ENCODE data around the gene CACNA2D4.

The CACNA2D4 gene

DNA sequence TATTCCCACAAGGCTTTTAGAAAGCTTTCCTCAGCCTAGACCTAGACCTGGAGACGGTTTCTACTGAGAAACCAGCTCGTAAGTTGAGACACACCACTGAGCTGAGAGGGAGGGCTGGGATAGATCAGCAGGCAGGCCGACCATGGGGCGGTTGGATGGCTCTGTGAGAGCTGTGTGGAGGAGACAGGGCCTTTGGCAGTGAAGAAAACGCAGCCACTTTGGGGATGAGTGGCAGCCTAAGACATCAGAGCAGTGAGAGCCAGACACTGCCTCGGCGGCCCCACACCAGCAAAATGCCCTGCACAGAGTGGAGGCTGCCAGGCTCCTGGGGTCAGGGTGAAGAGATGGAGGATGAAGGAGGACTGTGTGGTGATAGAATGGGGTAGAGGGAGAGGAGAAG is 46.0 kb downstream of the CACNA2D4 start:
- Histone ChIP-seq H3K4me2 (ENCODE audit: low read length) (no peak overlapping the region), H3K79me2 (no peaks in the 10 kb centered on the region), H3K27ac (no peak overlapping the region), H3K4me1 (no peaks in the 10 kb centered on the region), H3K9me3 (ENCODE audit: control insufficient read depth, low read length) (no peaks in the 10 kb centered on the region), H3K4me3 (ENCODE audit: low read depth, low read length) (no peak overlapping the region), H3K36me3 (ENCODE audit: control insufficient read depth, insufficient read depth, low read length) (no peaks in the 10 kb centered on the region), H2AFZ (no peak overlapping the region), H3K27me3 (ENCODE audit: control insufficient read depth, insufficient read depth, low read length) (no peaks in the 10 kb centered on the region), H3K9ac (no peak overlapping the region)
- TF ChIP-seq, protein P1, sequence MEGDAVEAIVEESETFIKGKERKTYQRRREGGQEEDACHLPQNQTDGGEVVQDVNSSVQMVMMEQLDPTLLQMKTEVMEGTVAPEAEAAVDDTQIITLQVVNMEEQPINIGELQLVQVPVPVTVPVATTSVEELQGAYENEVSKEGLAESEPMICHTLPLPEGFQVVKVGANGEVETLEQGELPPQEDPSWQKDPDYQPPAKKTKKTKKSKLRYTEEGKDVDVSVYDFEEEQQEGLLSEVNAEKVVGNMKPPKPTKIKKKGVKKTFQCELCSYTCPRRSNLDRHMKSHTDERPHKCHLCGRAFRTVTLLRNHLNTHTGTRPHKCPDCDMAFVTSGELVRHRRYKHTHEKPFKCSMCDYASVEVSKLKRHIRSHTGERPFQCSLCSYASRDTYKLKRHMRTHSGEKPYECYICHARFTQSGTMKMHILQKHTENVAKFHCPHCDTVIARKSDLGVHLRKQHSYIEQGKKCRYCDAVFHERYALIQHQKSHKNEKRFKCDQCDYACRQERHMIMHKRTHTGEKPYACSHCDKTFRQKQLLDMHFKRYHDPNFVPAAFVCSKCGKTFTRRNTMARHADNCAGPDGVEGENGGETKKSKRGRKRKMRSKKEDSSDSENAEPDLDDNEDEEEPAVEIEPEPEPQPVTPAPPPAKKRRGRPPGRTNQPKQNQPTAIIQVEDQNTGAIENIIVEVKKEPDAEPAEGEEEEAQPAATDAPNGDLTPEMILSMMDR (IDR thresholded peaks at IDR 0.05): no peak

DNA sequence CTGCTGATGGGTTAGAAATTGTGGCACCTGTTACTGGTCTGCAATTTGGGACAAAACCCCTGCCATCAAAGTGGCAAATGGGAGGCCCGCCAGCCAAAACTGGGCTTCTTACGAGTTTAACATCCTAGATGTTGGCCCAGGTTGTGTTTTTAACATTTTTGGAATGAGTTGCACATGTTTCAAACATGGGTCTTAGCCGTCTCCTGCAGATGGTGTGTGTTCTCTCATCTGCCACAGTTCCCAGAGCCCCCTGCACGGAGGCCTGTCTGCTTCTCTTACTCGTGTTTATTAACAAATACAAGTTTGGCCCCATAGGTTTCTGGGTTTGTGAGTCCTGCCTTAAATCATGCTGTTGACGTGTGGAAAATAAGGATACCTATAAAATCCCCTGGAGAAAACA is 46.5 kb downstream of the CACNA2D4 start:
- H3K4me1 ChIP-seq: no peaks in the 10 kb centered on the region
- H3K9ac ChIP-seq: no peak overlapping the region
- TF ChIP-seq, protein P1 (IDR thresholded peaks at IDR 0.05): no peak
- H3K9me3 ChIP-seq (ENCODE audit: control insufficient read depth, low read length): no peaks in the 10 kb centered on the region
- no peaks in the 10 kb centered on the region for H3K79me2 ChIP-seq
- no peak overlapping the region for H3K4me3 ChIP-seq (ENCODE audit: low read depth, low read length)
- no peak overlapping the region for H3K27ac ChIP-seq
- no peak overlapping the region for H2AFZ ChIP-seq
- H3K4me2 ChIP-seq (ENCODE audit: low read length): no peak overlapping the region
- H3K27me3 ChIP-seq (ENCODE audit: control insufficient read depth, insufficient read depth, low read length): no peaks in the 10 kb centered on the region
- H3K36me3 ChIP-seq (ENCODE audit: control insufficient read depth, insufficient read depth, low read length): no peaks in the 10 kb centered on the region

DNA sequence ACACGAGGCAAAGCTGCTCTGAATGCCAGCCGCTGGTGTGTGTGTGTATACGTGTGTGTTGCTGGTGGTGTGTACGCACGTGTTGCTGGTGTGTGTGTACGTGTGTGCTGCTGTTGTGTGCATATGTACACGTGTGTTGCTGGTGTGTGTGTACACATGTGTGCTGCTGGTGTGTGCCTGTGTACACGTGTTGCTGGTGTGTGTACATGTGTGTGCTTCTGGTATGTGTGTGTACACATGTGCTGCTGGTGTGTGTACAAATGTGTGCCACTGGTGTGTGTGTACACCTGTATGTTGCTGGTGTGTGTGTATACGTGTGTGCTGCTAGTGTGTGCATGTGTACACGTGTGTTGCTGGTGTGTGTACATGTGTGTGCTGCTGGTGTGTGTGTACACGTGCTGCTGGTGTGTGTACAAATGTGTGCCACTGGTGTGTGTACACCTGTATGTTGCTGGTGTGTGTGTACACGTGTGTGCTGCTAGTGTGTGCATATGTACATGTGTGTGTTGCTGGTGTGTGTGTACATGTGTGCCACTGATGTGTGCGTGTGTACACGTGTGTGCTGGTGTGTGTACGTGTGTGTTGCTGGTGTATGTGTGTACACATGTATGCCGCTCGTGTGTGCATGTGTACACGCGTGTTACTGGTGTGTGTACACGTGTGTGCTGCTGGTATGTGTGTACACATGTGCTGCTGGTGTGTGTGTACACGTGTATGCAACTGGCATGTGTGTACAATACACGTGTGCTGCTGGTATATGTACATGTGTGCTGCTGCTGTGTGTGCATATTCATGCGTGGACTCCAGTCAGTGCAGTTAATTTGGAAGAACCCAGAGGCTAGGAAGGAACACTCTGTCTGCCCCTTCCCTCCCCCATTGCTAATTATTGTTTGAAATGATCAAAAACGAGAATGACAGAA is 47.2 kb downstream of the CACNA2D4 start:
- H3K36me3 ChIP-seq (ENCODE audit: control insufficient read depth, insufficient read depth, low read length): no peaks in the 10 kb centered on the region
- no peaks in the 10 kb centered on the region for H3K79me2 ChIP-seq
- H3K27me3 ChIP-seq (ENCODE audit: control insufficient read depth, insufficient read depth, low read length): no peaks in the 10 kb centered on the region
- H3K9ac ChIP-seq: no peak overlapping the region
- H3K4me3 ChIP-seq (ENCODE audit: low read depth, low read length): no peak overlapping the region
- no peak overlapping the region for H2AFZ ChIP-seq
- H3K27ac ChIP-seq: no peak overlapping the region
- no peak overlapping the region for H3K4me2 ChIP-seq (ENCODE audit: low read length)
- no peaks in the 10 kb centered on the region for H3K9me3 ChIP-seq (ENCODE audit: control insufficient read depth, low read length)
- TF ChIP-seq, protein P1 (IDR thresholded peaks at IDR 0.05): no peak
- H3K4me1 ChIP-seq: no peaks in the 10 kb centered on the region

DNA sequence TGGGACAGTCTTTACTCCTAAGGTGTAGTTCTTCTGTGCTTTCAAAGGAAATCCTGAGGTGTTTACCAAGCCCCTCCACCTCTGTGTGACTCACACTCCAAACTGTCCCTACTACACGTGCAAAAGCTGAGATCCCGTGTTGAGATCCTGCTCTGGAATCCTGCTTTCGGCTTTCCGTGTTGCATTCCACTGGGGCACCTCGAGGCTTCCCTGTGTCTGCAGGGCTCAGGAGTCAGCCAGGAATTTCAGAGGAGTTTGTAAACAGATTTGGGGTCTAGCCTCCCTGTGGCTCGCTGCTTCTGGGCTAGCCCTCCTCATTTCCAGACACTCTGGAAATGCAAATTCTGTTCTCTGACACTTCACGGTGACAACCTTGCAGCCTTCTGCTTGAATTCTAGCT is 48.4 kb downstream of the CACNA2D4 start:
- H3K9me3 ChIP-seq (ENCODE audit: control insufficient read depth, low read length): no peaks in the 10 kb centered on the region
- no peak overlapping the region for H3K4me3 ChIP-seq (ENCODE audit: low read depth, low read length)
- TF ChIP-seq, protein P1 (IDR thresholded peaks at IDR 0.05): no peak
- no peak overlapping the region for H3K9ac ChIP-seq
- H3K27me3 ChIP-seq (ENCODE audit: control insufficient read depth, insufficient read depth, low read length): no peaks in the 10 kb centered on the region
- no peak overlapping the region for H3K4me2 ChIP-seq (ENCODE audit: low read length)
- H3K36me3 ChIP-seq (ENCODE audit: control insufficient read depth, insufficient read depth, low read length): no peaks in the 10 kb centered on the region
- no peaks in the 10 kb centered on the region for H3K79me2 ChIP-seq
- no peaks in the 10 kb centered on the region for H3K4me1 ChIP-seq
- no peak overlapping the region for H3K27ac ChIP-seq
- H2AFZ ChIP-seq: no peak overlapping the region

DNA sequence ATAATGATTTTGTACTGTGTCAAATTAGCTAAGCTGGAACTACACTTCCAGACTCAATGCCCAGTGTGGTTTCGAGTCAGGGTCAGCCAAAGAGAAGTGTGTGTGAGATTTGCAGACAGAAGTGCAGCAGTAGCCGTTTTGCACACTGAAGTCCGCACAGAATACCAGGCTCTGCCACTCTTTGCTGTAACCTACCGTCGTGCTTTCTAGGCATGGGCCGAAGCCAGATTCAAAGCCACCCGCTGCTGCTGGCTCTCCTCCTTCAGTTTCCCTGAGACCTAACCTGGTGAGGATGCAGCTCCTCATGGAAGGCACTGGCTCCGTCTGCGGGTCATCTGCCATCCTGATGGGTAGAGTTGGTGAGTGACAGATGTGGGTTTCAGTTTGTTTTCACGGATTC is 49.3 kb downstream of the CACNA2D4 start:
- H3K27ac ChIP-seq: no peak overlapping the region
- H3K4me1 ChIP-seq: no peaks in the 10 kb centered on the region
- TF ChIP-seq, protein P1 (IDR thresholded peaks at IDR 0.05): no peak
- no peaks in the 10 kb centered on the region for H3K79me2 ChIP-seq
- H3K36me3 ChIP-seq (ENCODE audit: control insufficient read depth, insufficient read depth, low read length): no peaks in the 10 kb centered on the region
- no peak overlapping the region for H2AFZ ChIP-seq
- no peaks in the 10 kb centered on the region for H3K9me3 ChIP-seq (ENCODE audit: control insufficient read depth, low read length)
- no peak overlapping the region for H3K4me2 ChIP-seq (ENCODE audit: low read length)
- no peak overlapping the region for H3K4me3 ChIP-seq (ENCODE audit: low read depth, low read length)
- no peak overlapping the region for H3K9ac ChIP-seq
- no peaks in the 10 kb centered on the region for H3K27me3 ChIP-seq (ENCODE audit: control insufficient read depth, insufficient read depth, low read length)
